Central memory CD8-positive, alpha-beta T cell (primary cell): ENCODE results near the gene MGRN1.
A peak's percentile ranks its signal among the peaks of the same experiment; 100 is the strongest.

ENCODE experiments used
- ATAC-seq: fragments of 150-1000 bp; cut with Tn5 transposase; replicated peaks from 2 replicates; pipeline ENCODE4 v1.10.0; 2022; ENCODE audit warnings: mild to moderate bottlenecking, moderate FRiP score, moderate number of reproducible peaks; ENCODE audit not compliant: poor library complexity, severe bottlenecking; ENCODE audit errors: extremely low read depth
- DNase-seq, 2 donors: peaks; one replicate each; pipeline ENCODE4 v3.0.0; 2021; ENCODE audit warnings: low spot score in 2 of 2
- H3K27ac Mint-ChIP-seq: one replicate; pipeline ENCODE4 v1.8.0; 2022; ENCODE audit warnings: low read depth, mild to moderate bottlenecking, moderate library complexity, mixed read lengths
- H3K27me3 Mint-ChIP-seq: one replicate; pipeline ENCODE4 v1.8.0; 2022; ENCODE audit warnings: mixed read lengths
- H3K36me3 Mint-ChIP-seq: one replicate; pipeline ENCODE4 v1.8.0; 2022; ENCODE audit warnings: mild to moderate bottlenecking, moderate library complexity, mixed read lengths; ENCODE audit not compliant: insufficient read depth
- H3K4me1 Mint-ChIP-seq: one replicate; pipeline ENCODE4 v1.8.0; 2022; ENCODE audit warnings: mixed read lengths
- H3K4me3 Mint-ChIP-seq: one replicate; pipeline ENCODE4 v1.8.0; 2022; ENCODE audit warnings: mild to moderate bottlenecking, moderate library complexity, mixed read lengths
- H3K9me3 Mint-ChIP-seq: one replicate; pipeline ENCODE4 v1.8.0; 2022; ENCODE audit warnings: mixed read lengths

The MGRN1 gene

DNA sequence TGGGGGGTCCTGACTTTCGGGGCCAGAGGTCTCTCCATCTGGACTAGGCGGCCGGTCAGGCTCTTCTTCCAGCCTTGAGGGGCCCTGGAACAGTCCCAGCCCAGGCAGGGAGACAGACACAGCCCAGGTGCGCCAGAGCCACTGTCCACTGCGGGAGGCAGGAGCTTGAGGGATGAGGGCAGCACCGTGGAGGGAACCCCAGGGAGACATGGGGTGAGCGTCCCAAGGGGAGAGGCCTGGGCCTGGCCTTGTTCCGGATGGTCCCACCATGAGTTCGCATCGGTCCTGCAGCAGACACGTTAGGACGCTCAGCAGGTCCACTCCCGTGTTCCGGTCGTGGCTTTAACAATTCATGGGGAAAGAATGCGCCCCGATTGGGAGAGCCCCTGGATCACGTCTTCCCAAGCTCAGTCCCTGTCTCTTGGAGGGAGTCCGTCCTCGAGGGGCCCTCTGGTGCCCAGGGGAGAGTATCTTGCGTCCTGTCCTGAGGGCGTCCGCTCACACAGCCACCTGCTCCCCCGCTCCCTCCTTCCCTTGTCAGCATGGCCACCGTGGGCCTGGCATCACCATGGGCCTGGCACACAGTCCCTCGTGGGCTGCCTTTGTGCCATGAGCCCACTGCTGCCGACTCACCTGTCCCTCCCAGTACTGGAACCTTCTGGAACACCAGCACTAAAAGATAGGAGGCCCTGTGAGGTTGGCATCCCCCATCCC is 62.0 kb downstream of the MGRN1 start:
- no peaks in the 10 kb centered on the region for H3K27me3 Mint-ChIP-seq
- H3K27ac Mint-ChIP-seq, result peak overlapping the region; percentile 62
- ATAC-seq (no peak), DNase-seq (no peak)
- H3K4me3 Mint-ChIP-seq, result no peak overlapping the region
- H3K36me3 Mint-ChIP-seq, result peaks cover 14% of the 10 kb centered on the region
- H3K4me1 Mint-ChIP-seq, result peaks cover 4% of the 10 kb centered on the region
- no peaks in the 10 kb centered on the region for H3K9me3 Mint-ChIP-seq

DNA sequence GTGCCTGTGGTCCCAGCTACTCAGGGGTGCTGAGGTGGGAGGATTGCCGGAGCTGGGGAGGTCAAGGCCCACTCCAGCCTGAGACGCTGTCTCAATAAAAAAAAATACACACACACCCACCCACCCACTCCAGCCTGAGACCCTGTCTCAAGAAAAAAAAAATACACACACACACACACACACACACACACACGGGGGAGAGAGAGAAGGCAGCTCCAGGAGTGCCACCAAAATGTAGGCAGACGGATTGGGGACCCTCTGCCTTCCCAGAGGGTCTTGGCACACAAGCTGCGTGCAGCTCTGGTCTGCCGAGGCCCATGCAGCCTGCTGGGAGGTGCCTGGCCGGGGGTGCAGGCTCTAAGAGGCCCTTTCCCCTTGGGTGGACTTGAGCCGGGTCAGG is 62.8 kb downstream of the MGRN1 start:
- no peaks in the 10 kb centered on the region for H3K27me3 Mint-ChIP-seq
- peak overlapping the region; percentile 62 for H3K27ac Mint-ChIP-seq
- H3K9me3 Mint-ChIP-seq, result no peaks in the 10 kb centered on the region
- ATAC-seq, result no peak
- H3K4me3 Mint-ChIP-seq, result no peak overlapping the region
- no peak for DNase-seq
- peaks cover 6% of the 10 kb centered on the region for H3K4me1 Mint-ChIP-seq
- H3K36me3 Mint-ChIP-seq, result peaks cover 14% of the 10 kb centered on the region

DNA sequence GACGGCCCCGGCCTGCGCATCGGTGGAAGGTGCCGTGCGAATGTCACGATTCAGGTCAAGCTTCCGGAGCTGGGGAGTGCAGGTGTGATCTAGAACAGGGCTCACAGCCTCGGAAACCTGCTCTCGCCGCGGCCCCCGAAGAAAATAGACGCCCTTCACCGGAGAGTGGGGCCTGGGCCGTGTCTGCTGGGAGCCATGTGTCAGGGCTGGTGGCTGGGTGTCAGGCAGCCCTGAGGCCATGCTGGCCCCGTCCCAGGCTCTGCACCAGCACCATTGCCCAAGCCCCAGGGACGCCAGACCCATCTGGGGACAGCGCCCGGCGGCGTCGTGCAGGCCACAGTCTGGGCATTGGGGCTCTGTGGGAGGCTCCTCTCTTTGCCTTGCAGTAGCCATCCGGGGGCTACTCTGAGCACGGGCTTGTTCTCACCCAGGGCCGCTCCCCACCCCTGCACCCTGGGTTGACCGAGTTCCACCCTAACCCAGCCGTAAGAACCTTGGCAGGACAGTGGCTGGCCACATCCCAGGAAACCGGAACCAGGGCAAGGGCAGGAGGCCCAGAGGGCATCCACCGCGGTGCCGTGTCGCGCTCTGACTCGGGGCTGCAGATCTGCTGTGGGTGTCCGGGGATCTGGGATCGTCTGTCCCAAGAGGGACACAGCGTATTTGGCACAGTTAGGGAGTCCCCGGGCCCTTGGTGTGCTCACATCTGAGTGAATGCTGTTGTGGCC is 63.5 kb downstream of the MGRN1 start:
- Mint-ChIP-seq H3K9me3 (no peaks in the 10 kb centered on the region), H3K36me3 (peaks cover 17% of the 10 kb centered on the region), H3K4me1 (peaks cover 9% of the 10 kb centered on the region)

DNA sequence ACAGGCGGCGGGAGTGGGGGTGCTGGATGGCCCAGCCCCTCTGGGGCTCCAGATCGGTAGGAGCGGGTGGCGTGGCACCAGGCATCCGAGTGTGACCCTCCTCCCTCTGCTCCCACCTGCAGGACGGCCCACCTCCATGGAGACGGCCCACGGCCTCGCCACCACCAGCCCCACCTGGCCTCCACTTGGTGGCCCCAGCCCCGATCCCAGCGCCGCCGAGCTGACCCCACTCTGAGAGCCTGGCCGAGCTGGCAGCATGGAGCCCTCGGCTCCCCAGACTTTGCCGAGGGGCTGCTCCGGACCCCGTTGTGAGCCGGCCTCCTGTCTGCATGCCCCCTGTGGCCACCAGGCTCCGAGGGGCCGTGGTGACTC is 64.0 kb downstream of the MGRN1 start:
- DNase-seq (no peak), ATAC-seq (no peak)
- Mint-ChIP-seq H3K36me3 (peaks cover 21% of the 10 kb centered on the region), H3K9me3 (no peaks in the 10 kb centered on the region), H3K27me3 (no peaks in the 10 kb centered on the region), H3K4me3 (no peak overlapping the region), H3K4me1 (peaks cover 9% of the 10 kb centered on the region), H3K27ac (no peak overlapping the region)

More for the DNA sequence above, 63.5 kb downstream of the MGRN1 start:
- ATAC-seq, result no peak
- Mint-ChIP-seq H3K4me3 (no peak overlapping the region), H3K27ac (peak overlapping the region; percentile 62), H3K27me3 (no peaks in the 10 kb centered on the region)
- no peak for DNase-seq

DNA sequence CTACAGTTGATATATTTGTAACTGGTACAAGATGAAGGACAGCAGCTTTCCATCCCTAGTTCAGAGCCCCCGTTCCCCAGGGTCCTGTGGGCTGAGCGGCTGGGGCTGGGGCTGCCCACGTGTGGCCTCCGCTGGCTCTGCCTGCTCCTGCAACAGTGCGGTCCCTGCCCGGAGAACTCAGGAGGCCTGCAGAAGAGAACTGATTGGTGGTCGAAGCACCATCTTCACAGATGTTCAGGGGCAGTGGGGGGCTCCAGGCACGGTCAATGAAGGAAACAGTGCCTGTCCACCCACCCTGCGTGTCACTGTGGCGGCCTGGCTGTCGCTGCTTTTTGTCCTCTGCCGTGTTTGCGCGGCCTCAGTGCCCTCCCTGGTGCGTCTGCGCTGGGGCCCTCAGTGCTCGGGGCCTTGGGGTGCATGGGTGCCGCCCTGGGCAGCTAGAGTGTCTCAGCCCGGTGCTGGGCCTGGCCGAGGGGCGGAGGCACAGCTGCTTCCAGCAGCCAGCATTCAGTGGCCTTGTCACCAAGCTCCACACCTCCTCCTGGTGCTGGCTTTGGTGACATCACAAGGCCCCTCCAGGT is 64.6 kb downstream of the MGRN1 start:
- Mint-ChIP-seq H3K4me1 (peaks cover 9% of the 10 kb centered on the region), H3K4me3 (no peak overlapping the region), H3K27me3 (no peaks in the 10 kb centered on the region), H3K36me3 (peaks cover 21% of the 10 kb centered on the region), H3K9me3 (no peaks in the 10 kb centered on the region), H3K27ac (no peak overlapping the region)
- ATAC-seq (no peak), DNase-seq (no peak)

DNA sequence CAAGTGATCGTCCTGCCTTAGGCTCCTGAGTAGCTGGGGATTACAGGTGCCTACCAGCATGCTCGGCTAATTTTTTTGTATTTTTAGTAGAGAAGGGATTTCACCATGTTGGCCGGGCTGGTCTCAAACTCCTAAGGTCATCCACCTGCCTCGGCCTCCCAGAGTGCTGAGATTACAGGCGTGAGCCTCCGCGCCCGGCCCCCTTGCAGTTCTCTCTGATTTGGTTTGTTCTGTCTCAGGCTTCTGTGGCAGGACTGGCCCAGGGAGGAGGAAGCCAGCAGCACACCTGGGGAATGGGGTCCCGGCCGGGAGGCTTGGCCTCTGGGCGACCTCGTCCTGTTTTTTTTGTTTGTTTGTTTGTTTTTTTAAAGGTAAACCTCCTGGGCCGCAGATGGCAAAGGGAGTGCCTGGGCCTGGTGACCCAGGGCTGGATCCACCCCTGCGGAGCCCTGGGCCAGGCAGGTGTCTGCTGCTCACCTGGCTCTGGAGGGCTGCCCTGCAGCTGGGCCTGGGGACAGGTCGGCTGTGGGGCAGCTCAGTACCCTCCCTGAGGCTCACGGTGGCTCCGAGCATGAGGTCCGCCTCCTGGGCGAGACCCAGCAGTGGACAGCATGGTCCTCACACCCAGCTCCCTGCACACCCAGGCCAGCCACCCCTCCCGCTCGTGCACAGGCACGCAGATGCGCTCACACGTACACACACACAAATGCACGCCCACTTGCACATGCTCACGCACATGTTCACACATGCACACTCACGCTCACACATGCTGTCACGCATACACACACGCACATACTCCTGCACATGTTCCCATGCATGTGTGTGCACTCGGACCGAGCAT is 65.5 kb downstream of the MGRN1 start:
- ATAC-seq, result no peak
- no peaks in the 10 kb centered on the region for H3K27me3 Mint-ChIP-seq
- H3K4me3 Mint-ChIP-seq, result no peak overlapping the region
- peaks cover 9% of the 10 kb centered on the region for H3K4me1 Mint-ChIP-seq
- no peak overlapping the region for H3K27ac Mint-ChIP-seq
- DNase-seq, result no peak
- peaks cover 26% of the 10 kb centered on the region for H3K36me3 Mint-ChIP-seq
- H3K9me3 Mint-ChIP-seq, result no peaks in the 10 kb centered on the region

DNA sequence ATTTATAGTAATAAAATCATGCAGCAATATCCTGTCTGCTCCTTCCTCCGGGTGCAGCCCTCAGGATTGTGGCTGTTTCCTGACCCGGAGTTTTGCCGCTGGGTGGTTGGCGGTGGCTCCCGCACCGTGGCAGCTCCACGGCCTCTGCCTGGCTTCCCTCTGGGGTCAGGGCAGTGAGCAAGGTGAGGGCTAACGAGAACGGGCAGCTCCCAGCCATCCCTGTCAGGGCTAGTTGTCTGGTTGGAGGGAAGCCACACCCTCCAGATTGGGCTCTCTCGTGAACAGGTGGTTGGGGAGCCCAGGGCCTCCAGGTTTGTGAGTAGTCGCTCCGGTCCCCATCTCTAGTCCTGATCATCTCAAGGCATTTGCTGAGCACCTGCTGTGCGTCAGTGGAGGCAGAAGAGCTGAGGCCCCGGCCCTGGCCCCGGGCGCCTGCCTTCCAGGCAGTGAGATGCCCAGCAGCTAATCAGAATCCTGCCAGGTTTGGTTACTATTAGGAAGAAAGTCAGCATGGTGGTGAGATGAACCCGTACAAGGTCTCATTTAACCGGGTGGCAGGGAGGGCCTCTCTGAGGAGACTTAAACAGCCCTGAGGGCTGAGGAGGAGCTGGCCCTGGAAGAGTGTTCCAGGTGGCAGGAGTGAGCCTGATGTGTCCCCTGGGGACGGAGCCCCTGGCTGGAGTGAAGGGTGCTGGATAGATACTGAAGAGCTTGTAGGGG is 66.5 kb downstream of the MGRN1 start:
- DNase-seq (no peak), ATAC-seq (no peak)
- Mint-ChIP-seq H3K4me1 (peaks cover 15% of the 10 kb centered on the region), H3K27ac (peak overlapping the region; percentile 68), H3K4me3 (peak overlapping the region; percentile 53), H3K36me3 (peaks cover 31% of the 10 kb centered on the region), H3K27me3 (no peaks in the 10 kb centered on the region), H3K9me3 (no peaks in the 10 kb centered on the region)

DNA sequence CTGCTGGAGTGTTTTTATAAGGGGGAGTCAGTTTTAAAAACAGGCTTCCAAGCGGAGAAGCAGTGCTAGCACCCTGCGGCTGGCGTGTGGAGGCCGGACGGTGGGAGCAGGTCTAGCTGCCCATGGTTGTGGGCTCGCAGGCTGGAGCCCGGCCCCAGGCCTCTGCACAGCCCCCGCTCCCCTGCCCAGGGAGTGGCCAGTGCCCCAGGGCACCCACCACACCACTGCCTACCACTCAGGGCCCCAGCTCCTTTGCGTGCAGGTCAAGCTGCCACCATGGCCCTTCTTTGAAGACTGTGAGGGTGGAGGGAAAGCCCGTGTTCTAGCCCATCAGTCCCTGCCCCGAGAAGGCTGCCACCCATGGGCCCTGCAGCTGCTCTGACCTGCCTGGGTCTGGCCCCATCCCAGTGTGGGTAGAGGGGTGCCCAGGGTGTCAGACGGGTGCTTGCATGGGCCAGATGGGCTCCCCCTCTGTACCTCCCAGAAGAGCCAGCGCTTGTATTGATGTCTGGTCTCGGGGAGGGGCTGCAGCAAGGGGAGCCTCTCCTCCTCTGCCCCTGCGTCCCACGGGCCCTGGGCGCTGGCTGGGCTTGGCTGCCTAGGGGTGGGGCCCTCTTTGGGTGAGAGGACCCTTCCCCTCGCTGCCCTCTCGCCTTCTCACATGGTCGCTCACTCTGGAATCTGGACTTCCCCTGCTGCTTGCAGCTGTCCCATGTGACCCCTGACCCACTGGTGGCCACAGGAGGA is 67.2 kb downstream of the MGRN1 start:
- peak overlapping the region; percentile 68 for H3K27ac Mint-ChIP-seq
- no peak for DNase-seq
- H3K4me3 Mint-ChIP-seq, result peak overlapping the region; percentile 53
- no peaks in the 10 kb centered on the region for H3K27me3 Mint-ChIP-seq
- no peaks in the 10 kb centered on the region for H3K9me3 Mint-ChIP-seq
- peaks cover 15% of the 10 kb centered on the region for H3K4me1 Mint-ChIP-seq
- no peak for ATAC-seq
- H3K36me3 Mint-ChIP-seq, result peaks cover 36% of the 10 kb centered on the region

DNA sequence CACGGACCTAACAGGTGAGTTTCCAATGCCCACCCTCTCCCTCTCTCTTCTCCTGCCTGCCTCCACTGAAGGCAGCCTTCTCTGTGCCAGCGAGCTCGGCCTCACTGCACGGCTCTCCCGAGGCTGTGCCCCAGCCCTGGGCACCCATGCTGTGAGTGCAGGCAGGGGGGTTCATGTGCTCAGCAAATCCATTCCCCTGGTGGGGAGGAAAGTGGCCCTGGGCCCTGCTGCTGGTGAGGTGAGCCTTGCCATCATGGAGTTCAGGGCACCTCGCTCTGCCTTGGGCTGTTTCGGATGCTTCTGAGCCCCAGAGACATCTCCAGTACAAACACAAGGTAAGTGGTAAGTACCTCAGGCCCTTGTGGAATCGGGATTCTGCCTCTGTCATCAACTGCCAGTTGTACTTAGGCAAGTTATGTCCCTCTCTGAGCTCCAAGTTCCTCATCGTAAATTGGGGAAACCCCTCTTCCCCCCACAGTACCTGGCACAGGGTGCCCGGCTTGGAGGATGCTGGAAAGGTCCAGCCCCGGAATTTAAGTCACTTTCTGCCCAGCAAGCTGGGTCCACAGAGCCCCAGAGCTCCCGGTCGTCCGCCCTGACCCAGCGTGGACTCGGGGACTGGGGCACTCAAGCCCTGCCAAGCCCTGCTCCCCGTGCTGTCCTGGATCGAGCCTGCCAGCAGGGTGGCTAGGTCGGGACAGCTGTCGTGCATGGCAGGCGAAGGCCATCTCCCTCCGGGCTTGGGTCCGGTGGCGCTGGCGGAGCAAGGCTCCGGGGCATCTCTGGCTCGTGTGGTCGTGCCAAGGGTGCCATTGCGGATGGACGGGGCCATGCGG is 68.1 kb downstream of the MGRN1 start:
- Mint-ChIP-seq H3K27ac (peak overlapping the region; percentile 80), H3K9me3 (no peaks in the 10 kb centered on the region), H3K4me1 (peaks cover 15% of the 10 kb centered on the region), H3K4me3 (peak overlapping the region; percentile 82), H3K27me3 (no peaks in the 10 kb centered on the region), H3K36me3 (peaks cover 39% of the 10 kb centered on the region)
- DNase-seq (no peak), ATAC-seq (no peak)

DNA sequence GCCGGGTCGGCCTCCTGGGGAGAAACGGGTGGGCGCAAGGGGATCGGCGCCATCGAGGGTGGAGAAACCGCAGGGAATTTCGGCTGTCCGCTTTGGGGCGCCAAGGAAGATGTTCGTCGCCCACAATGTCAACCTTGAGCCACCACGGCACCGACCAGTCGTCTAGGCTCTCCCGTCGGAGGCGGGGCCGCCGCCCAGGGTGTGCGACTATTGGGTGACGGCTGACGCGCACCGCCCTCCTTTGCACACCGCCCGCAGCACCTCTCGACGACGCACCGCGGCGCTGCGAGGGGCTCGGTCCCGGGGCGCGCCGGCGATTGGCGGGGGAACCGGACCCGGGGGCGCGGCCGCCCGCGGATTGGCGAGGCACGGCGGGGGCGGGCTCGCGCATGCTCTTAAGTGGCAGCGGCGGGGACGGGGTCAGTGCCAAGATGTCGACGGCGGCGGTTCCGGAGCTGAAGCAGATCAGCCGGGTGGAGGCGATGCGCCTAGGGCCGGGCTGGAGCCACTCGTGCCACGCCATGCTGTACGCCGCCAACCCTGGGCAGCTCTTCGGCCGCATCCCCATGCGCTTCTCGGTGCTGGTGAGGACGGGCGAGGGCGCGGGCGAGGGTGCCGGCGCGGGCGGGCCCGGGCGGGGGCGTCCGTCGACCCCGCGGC is 68.8 kb downstream of the MGRN1 start, which contains the start of gene NUDT16L1:
Gene NUDT16L1, plus strand, starts transcription at position 267 of the 660 bp plus-strand sequence. Its CDS starts 165 bp downstream, at position 432.
- Mint-ChIP-seq H3K4me3 (peak within 1 kb of the TSS; percentile 82), H3K27ac (peak within 1 kb of the TSS; percentile 80), H3K9me3 (no peaks in the 10 kb centered on the region), H3K27me3 (no peaks in the 10 kb centered on the region), H3K36me3 (peaks cover 44% of the 10 kb centered on the region), H3K4me1 (peaks cover 15% of the 10 kb centered on the region)
- peak; percentile 94 to 96 for DNase-seq
- ATAC-seq, result peak; percentile 95
